ENCODE data around the gene TOR2A.

TOR2A gene

DNA sequence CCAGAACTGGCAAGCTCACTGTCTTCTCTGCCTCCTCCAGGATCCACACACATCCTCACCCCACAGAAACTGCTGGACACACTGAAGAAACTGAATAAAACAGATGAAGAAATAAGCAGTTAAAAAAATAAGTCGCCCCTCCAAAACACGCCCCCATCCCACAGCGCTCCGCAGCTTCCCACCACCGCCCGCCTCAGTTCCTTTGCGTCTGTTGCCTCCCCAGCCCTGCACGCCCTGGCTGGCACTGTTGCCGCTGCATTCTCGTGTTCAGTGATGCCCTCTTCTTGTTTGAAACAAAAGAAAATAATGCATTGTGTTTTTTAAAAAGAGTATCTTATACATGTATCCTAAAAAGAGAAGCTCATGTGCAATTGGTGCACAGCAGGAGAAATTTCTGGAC, 44.4 kb downstream of the TOR2A start:
- Histone ChIP-seq H3K79me2 (no peaks in the 10 kb centered on the region), H3K4me2 (ENCODE audit: low read length) (no peak overlapping the region), H3K27me3 (ENCODE audit: control insufficient read depth, insufficient read depth, low read length) (no peaks in the 10 kb centered on the region), H3K36me3 (ENCODE audit: control insufficient read depth, insufficient read depth, low read length) (no peaks in the 10 kb centered on the region), H3K27ac (no peak overlapping the region), H2AFZ (no peak overlapping the region), H3K9ac (no peak overlapping the region), H3K4me1 (no peaks in the 10 kb centered on the region), H3K4me3 (ENCODE audit: low read depth, low read length) (no peak overlapping the region), H3K9me3 (ENCODE audit: control insufficient read depth, low read length) (no peaks in the 10 kb centered on the region)
- TF ChIP-seq, protein P1, sequence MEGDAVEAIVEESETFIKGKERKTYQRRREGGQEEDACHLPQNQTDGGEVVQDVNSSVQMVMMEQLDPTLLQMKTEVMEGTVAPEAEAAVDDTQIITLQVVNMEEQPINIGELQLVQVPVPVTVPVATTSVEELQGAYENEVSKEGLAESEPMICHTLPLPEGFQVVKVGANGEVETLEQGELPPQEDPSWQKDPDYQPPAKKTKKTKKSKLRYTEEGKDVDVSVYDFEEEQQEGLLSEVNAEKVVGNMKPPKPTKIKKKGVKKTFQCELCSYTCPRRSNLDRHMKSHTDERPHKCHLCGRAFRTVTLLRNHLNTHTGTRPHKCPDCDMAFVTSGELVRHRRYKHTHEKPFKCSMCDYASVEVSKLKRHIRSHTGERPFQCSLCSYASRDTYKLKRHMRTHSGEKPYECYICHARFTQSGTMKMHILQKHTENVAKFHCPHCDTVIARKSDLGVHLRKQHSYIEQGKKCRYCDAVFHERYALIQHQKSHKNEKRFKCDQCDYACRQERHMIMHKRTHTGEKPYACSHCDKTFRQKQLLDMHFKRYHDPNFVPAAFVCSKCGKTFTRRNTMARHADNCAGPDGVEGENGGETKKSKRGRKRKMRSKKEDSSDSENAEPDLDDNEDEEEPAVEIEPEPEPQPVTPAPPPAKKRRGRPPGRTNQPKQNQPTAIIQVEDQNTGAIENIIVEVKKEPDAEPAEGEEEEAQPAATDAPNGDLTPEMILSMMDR (IDR thresholded peaks at IDR 0.05) = no peak

DNA sequence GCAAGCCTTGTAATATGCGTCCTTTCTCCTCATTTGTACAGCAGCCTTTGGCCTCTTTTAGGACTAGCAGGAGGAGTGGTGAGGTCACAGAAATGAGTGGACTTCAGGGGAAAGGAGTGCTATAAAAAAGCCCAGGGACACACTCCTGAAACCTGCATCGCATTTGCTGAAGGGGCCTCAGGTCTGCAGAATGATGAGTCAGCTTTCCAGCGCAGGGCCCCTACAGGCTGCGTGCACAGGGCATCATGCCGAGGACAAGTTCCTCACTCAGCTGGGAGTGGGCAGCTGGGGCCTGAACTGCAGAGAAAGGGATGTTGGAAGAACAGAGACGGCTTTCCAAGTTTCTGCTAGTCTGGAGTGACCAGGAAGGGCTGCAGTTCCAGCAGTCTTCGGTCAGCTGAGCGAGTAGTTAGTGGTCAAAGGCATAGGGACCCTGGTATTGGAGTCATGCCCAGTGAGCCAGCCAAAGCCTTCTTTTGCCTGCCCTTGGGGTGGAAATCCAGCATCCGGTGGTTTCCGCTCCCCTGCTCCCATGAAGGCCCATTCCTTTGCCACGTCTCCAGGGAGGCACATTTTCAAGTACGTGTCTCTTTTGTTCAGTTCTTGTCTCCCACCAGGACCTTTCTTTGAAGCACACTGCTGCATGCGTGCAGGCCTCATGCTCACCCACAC, 45.6 kb downstream of the TOR2A start:
- Histone ChIP-seq H3K4me2 (ENCODE audit: low read length) (no peak overlapping the region), H3K36me3 (ENCODE audit: control insufficient read depth, insufficient read depth, low read length) (no peaks in the 10 kb centered on the region), H3K79me2 (no peaks in the 10 kb centered on the region), H3K27me3 (ENCODE audit: control insufficient read depth, insufficient read depth, low read length) (no peaks in the 10 kb centered on the region), H3K4me1 (no peaks in the 10 kb centered on the region), H3K9me3 (ENCODE audit: control insufficient read depth, low read length) (no peaks in the 10 kb centered on the region), H3K4me3 (ENCODE audit: low read depth, low read length) (no peak overlapping the region), H3K27ac (no peak overlapping the region), H2AFZ (no peak overlapping the region), H3K9ac (no peak overlapping the region)
- TF ChIP-seq, protein P1 (IDR thresholded peaks at IDR 0.05) = no peak

DNA sequence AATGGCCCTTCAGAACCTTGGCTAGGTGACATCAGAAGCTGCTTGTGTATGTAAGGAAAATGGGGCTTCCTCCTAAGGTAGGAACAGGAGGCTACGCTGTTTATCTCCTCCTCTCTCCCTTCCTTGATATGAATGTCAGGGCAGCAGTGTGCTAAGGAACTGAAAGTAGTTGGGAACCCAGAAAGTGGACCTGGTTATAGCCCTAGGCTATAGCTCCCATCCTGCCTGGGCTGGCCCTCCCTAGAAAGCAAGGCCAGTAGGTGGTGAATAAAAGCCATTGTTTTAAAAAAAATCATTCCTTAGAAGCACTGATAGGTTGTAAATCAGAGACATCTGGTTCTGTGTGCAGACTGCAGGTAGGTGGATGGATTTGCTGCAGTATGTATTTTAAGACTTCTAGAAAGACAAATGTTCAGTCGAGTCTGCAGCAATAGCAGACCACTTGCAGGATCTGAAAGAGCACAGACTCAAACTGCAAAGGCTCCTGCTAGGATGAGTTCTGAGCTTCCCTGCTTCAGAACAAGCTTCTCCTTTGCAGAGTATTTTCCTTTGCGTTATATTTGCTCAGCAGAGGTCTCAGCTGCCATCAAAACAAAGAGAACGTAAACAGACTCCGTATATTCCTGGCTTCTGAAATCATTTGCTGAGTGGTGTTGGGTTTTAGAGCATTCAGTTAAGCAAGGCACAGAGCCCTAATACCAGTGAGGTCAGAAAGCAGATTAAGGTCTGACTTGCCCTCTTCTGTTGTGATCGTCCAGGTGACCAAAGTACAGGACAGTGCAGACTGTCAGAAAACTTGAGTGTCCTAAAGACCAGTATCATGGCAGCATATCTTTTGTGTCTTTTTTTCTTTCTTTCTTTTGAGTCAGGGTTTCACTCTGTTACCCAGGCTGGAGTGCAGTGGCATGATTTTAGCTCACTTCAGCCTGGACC, 48.4 kb downstream of the TOR2A start:
- Histone ChIP-seq H3K4me3 (ENCODE audit: low read depth, low read length) (no peak overlapping the region), H3K27ac (no peak overlapping the region), H3K9me3 (ENCODE audit: control insufficient read depth, low read length) (no peaks in the 10 kb centered on the region), H2AFZ (no peak overlapping the region), H3K9ac (no peak overlapping the region), H3K4me2 (ENCODE audit: low read length) (no peak overlapping the region), H3K4me1 (no peaks in the 10 kb centered on the region), H3K79me2 (no peaks in the 10 kb centered on the region), H3K27me3 (ENCODE audit: control insufficient read depth, insufficient read depth, low read length) (no peaks in the 10 kb centered on the region), H3K36me3 (ENCODE audit: control insufficient read depth, insufficient read depth, low read length) (no peaks in the 10 kb centered on the region)
- TF ChIP-seq, protein P1 (IDR thresholded peaks at IDR 0.05) = no peak

DNA sequence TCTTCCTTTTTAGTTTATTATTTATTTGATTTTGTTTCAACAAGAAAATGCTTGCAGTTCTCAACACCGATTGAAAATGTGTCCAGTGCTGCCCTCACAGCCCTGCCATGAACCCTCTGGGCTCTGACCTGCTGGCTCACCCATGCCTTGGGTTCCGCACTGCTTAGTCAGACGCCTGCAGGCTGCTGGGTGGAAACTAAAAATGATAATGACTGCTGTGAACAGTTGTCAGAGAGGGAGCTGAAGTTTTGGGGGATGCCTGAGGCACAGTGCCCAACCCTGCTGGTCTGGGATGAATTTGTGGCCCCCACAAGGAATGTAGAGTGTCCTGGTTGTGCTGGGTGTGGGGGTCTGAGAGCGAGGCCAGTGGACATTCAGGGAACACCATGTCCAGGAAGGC, 50.5 kb downstream of the TOR2A start:
- H3K36me3 ChIP-seq (ENCODE audit: control insufficient read depth, insufficient read depth, low read length) = no peaks in the 10 kb centered on the region
- no peak overlapping the region for H3K27ac ChIP-seq

More for the DNA sequence above, 50.5 kb downstream of the TOR2A start:
- Histone ChIP-seq H3K27me3 (ENCODE audit: control insufficient read depth, insufficient read depth, low read length) (no peaks in the 10 kb centered on the region), H3K4me2 (ENCODE audit: low read length) (no peak overlapping the region), H3K79me2 (no peaks in the 10 kb centered on the region), H2AFZ (no peak overlapping the region), H3K4me1 (no peaks in the 10 kb centered on the region), H3K9me3 (ENCODE audit: control insufficient read depth, low read length) (no peaks in the 10 kb centered on the region), H3K4me3 (ENCODE audit: low read depth, low read length) (no peak overlapping the region), H3K9ac (no peak overlapping the region)
- TF ChIP-seq, protein P1 (IDR thresholded peaks at IDR 0.05) = no peak

All from parathyroid adenoma (tissue), 2 donors.